C1 segment of cervical spinal cord (tissue), 14 donors: ENCODE measurements around the gene ANKRD44.

Experiments
- DNase-seq, 14 donors: peaks; one replicate each; lab custom pipeline; 2025; lab: John Stamatoyannopoulos, UW

Gene ANKRD44

GRCh38 chr2:197147942-197148341 is 162.6 kb downstream of the ANKRD44 start:
- no peak for DNase-seq

- no peak for DNase-seq
Measured at GRCh38 chr2:197146995-197147394, 163.6 kb downstream of the ANKRD44 start.

- peak in 1 of 14 donors; percentile 22 for DNase-seq
Measured at GRCh38 chr2:197145471-197146056, 165.0 kb downstream of the ANKRD44 start.

- DNase-seq: no peak
Measured at GRCh38 chr2:197144183-197144582, 166.4 kb downstream of the ANKRD44 start.

GRCh38 chr2:197141702-197142473 is 168.7 kb downstream of the ANKRD44 start:
- no peak for DNase-seq

- no peak for DNase-seq
Measured at GRCh38 chr2:197140045-197140444, 170.5 kb downstream of the ANKRD44 start.

GRCh38 chr2:197138506-197138905 is 172.1 kb downstream of the ANKRD44 start:
- DNase-seq: no peak

GRCh38 chr2:197137826-197138477 is 172.6 kb downstream of the ANKRD44 start:
- no peak for DNase-seq

- no peak for DNase-seq
Measured at GRCh38 chr2:197137231-197137630, 173.3 kb downstream of the ANKRD44 start.

- DNase-seq: no peak
Measured at GRCh38 chr2:197136452-197136851, 174.1 kb downstream of the ANKRD44 start.

- no peak for DNase-seq
Measured at GRCh38 chr2:197135806-197136205, 174.8 kb downstream of the ANKRD44 start.

GRCh38 chr2:197134206-197134605 is 176.4 kb downstream of the ANKRD44 start:
- DNase-seq: no peak

- DNase-seq: no peak
Measured at GRCh38 chr2:197131558-197131855, 179.1 kb downstream of the ANKRD44 start.

- no peak for DNase-seq
Measured at GRCh38 chr2:197130318-197130717, 180.3 kb downstream of the ANKRD44 start.

- no peak for DNase-seq
Measured at GRCh38 chr2:197128897-197129296, 181.7 kb downstream of the ANKRD44 start.

GRCh38 chr2:197128126-197128525 is 182.5 kb downstream of the ANKRD44 start:
- no peak for DNase-seq

- no peak for DNase-seq
Measured at GRCh38 chr2:197126630-197127352, 183.8 kb downstream of the ANKRD44 start.

- DNase-seq: peak in 1 of 14 donors; percentile 33
Measured at GRCh38 chr2:197124639-197125390, 185.8 kb downstream of the ANKRD44 start.

- no peak for DNase-seq
Measured at GRCh38 chr2:197122821-197123220, 187.8 kb downstream of the ANKRD44 start.

GRCh38 chr2:197121756-197122385 is 188.7 kb downstream of the ANKRD44 start:
- no peak for DNase-seq

GRCh38 chr2:197121255-197121654 is 189.3 kb downstream of the ANKRD44 start:
- DNase-seq: no peak
